Activated CD8-positive, alpha-beta memory T cell treated with anti-CD3 and anti-CD28 coated beads for 48 hours (primary cell): ENCODE data around the gene CERK.

ENCODE experiments used
- DNase-seq, 3 experiments: peaks; one replicate each; pipeline ENCODE4 v3.0.0-alpha.2; 2020; ENCODE audit warnings: low read depth in 2 of 3, low spot score in 2 of 3

CERK gene

DNA sequence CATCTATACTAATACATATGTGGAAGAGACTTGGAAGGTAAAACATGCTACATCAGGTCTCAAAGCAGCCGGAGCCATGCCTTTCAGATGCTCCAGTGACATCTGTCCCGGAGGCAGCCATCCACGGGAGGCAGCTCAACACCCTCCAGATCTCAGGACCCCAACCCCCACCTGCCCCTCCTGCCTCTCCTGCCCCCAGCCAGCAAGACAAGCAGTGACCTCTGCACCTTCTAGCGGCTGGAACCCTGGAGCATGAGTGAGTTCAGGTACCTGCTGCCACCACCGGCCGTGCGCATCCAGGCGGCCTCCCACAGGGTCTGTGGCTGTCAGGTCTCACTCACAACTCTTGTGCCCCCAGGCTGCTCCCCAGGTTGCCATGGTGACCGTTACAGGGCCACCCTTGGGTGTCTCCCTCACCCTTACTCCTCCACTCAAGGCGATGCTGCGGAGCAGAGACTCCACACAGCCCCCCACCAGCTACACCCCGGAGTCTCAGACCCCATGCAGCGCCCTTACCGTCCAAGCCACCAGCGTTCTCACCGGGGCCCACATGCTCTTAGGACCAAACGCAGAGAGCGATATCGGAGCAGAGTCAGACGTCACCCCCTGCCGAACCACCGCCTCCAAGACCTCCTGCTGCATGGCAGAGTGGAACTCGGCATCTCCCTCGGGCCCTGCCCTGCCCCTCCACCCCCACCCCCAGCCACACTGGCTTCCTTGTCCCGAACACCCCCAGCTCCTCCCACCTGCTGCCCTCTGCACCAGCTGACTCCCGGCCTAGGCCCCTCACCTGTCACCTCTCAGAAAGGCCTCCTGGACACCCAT lies 34.7 kb downstream of the CERK start:
- no peak for DNase-seq

DNA sequence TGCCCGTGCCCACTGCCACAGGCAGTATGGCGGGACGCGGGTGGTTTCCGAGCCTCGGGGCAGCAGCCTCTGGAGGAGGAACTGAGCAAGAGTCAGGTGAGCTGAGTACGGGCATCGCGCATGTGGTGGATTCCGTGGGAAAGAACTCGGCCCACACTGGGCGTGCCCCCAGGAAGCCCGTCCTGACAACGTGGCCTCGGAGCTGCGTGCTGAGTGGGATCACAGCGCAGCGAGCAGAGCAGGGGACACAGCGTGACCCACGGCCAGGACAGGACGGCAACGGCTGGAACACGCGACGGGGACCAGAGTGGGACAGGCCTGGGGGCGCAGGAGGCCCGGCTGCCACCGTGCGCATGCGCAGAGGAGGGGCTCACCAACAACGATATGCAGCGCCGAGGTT lies 36.8 kb downstream of the CERK start:
- no peak for DNase-seq

DNA sequence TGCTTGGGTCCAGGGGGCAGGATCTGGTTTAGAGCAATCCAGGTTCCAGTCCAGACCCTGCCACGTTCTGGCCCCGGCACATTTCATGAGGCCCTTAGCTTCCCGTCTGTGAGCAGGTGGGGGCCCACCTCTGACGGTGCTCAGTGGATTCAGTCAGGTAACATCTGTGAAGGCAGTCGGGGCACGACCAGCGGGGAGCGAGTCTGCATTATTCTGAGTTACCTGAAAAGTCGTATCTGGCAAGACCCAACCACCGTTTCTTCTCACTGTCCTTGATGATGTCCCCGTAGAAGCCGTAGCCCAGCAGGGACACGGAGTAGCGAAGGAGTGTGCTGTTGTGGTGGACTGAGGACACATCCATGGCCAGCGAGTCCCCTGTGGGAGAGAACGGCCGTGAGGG lies 39.0 kb downstream of the CERK start:
- DNase-seq: no peak

DNA sequence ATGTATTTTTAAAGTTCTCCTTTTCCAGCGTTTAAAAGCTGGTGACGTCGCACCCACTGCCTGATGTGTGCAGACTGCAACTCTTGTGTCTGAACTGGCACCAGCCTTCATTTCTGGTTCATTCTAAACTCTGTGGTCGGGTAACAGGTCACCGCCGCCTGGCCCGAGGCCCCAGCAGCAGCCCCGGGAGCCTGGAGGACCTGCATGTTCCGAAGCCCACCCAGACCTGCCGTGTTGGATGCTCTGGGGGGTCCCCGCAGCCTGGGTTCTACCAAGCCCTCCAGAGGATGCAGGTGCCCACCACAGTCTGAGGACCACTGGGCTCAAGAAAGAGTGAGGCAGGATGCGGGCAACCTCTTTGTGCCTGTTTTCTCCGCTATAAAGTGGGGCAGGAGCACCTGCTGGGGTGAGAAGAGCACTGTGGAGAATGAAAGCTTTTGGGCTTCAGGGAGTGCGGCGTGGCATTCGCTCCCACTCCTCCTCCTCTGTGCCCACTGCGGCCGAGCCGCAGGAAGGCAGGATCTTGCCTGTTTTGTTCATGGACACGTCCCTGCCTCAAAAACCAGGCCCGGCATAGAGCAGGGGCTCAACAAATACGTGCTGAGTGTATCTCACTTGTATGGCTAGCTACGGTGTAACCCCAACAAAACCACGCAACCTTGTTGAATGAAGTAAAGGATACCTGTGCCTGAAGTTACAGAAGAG lies 40.1 kb downstream of the CERK start:
- no peak for DNase-seq

DNA sequence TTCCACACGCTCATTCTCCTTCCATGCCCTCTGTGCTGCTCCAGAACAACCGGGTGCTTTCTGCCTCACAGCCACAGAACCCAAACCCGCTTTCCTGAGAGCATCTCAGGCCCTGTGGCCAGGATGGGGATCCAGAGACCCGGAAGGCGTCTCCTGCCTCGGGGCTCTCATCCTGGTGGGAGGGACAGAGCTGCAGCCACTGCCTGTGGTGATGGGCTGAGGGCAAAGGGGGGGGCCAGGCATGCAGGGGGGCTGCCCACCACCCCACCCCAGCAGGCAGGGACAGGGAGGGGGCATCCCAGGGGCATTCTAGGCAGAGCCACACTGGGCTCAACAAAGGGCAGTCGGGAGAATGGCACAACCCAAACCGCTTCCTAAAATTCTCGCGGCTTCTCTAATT lies 41.4 kb downstream of the CERK start:
- no peak for DNase-seq

DNA sequence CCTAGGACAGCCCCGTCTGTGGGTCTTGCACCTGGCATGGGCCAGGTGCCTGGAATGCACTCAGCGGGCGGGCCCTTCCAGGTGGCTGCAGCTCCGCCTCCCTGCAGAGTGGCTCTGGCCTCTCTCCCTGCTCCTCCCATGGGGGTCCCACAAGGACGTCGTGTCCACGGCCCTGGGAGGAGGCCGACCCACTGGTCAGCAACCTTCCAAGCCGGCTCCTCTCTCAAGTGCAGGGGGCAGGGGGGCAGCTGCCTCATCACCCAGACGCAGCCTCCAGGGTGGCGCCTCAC lies 41.9 kb downstream of the CERK start:
- no peak for DNase-seq

DNA sequence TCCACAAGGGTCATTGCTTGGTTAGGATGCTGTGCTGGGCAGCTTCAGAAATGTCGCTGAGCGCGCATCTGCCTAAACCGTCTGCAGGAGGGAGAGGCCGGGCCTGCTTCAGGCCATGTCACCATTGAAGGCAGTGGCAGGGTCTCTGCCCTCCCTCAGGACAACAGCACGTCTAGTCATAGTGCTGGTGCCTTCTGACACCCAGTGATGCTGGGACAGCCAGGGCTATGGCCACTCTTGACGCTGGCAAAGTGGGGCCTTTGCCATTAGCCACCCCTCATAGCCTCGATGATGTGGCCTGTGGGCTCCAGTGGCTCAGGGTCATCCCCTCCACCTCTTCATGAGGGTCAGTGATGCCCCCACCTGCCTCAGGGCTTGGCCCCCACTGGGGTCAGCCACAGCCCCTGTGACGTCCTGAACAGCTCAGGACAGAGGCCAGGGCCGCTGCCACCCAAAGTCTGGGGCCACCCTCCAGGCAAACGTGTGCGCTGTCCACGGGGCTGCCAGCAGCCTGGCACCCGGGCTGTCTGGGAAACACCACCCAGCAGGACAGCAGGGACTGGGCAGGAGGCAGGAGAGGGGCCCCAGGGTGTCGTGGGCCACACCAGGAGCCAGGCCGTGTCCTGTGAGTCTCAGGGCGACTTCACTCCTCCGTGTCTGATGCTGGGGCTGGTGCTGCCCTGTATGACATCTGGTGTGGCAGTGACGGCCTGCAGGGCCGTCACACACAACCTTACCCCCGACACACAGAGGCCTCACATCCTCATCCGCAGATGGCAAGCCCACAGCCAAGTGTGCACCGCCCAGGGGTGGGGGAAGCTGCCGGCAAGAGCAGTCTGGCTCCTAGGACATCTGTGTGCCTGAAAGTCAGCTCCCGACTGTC lies 42.5 kb downstream of the CERK start:
- no peak for DNase-seq

DNA sequence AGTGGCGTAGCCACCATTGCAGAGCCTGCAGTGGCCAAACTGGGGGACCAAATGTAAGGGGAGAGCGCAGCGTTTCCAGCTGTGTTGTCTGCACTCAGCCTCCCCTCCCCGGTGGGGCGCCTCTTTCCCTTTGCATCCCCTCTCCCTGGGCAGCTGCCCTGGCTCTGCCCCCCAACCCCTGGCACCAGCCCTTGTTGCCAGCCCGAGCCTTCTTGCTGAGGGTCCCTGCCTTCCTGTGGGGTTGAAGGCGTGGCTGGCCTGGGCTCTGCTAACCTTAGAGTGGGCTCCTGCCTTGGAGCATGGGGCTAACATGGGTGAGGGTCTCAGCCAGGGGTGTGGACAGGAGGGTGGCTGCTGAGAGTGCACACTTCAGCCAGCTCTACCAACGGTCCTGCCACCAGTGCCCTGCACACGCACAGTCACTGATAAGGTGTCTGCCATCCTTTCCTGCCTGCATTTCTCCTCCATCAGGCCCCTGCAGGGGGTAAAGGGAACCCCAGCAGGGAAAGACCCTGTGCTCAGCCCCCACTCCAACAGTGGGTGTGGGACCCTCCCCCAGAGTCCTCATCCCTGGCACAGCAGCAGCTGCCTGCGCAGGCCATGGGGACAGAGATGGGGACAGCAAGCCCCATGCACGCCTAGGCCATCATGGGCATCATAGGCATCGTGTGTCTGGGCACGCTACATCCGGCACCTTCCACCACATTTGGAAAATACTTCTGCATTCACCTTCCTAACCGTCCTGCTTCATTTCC lies 43.5 kb downstream of the CERK start:
- DNase-seq: no peak

DNA sequence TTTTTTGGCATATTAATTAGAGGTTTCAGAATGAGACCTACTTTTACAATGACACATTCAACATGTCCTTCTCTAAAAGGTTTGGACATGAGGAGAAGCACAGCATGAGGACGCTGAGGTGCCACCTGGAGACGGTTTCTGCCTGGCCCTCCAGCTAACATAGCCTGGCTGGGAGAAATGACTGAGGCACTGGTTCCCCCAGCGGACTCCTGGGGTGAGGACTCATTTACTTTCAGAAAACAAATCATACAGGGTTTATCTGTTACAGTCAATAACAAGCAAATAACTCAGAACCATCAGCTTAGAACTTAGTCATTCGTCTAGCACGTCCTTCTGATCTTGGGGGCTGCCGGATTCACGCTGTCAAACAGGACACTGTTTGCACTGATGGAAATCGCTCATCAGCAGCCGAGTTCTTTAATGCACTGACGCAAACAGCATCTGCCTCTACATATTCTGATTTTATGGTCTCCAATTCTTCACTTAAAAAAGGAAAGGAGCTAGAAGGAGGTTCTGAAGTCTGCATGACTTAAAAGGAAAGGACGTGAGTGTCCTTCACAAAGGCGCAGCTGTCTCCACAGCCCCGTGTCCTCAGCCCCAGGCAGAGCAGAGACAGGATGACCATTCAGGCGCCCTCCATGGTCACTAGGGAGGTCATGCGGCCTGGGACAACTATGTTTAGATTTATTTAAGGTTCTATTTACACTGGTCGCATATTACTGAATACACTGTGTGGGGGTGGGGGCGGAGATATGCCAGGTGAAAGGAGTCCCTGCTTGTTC lies 44.2 kb downstream of the CERK start:
- DNase-seq: no peak

DNA sequence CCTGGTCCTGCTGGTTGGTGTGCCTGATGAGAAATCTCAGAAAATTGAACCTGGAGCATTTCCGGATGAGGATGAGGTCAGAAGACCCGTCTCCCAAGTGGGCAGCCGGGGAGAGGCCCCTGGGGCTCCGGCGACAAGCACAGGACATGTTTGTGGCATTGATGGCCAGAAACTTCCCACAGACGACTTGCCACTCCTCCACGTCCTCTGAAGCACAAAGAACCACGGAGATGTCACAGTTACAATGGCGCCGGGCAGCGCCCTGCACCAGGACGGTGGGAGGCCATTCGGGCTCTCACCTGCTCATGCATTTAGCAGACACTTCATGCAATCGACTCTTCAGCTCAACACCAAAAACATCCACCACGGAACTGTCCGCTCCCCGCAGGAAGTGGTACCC lies 46.5 kb downstream of the CERK start:
- no peak for DNase-seq

DNA sequence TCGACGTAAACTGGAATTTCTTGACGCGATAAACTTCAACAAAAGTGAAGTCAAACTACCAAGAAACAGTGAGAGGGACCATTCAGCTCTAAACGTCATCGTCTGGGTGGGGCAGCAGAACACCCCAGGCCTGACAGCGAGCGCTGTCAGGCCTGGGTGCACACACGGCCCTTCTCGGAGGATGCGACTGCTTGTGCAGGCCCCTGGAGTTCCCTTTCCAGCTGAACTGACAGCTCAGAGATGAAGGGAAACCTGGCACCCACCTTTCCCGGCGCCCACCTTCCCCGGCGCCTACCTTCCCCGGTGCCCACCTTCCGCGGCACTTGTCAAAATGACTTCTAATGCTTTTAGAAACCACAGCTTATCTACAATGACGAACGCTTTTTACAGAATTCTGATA lies 47.9 kb downstream of the CERK start:
- DNase-seq: no peak

DNA sequence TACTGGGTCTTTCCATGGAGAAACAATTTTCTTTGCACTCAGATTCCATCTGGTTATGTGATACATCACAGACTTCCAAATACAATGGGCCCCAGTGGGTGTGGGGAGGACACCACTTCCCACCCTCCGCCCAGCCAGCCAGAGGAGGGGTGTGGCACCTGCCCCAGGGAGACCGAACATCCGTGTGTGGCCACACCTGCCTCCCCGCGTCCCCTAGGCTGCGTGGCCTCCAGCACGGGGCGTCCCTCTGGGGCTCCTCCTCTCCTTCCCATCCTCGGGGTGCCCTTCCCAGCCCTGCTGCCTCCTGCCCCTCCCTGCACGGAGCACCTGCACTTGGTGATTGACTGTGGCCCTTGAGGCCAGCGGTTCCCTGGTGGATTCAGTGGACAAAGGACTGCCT lies 49.1 kb downstream of the CERK start:
- DNase-seq: no peak

DNA sequence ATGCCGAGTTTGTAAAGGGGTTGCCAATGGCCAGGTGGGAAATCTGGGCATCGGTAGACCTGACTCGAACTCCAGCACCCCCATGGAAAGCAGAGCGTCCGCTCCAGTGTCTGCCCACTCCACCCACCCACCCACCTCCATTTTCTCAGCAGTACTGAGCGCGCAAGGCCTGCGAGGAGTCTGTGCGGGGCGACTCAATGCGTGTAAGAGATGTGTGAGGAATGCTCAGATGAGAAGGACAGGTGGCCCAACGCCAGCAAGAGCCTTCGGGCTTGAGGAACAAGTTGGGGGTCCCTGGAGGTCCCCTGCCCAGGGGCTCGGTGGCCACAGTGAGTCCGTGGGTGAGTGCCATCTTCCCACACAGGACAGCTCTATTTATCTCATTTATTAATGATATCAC lies 50.6 kb downstream of the CERK start:
- no peak for DNase-seq

DNA sequence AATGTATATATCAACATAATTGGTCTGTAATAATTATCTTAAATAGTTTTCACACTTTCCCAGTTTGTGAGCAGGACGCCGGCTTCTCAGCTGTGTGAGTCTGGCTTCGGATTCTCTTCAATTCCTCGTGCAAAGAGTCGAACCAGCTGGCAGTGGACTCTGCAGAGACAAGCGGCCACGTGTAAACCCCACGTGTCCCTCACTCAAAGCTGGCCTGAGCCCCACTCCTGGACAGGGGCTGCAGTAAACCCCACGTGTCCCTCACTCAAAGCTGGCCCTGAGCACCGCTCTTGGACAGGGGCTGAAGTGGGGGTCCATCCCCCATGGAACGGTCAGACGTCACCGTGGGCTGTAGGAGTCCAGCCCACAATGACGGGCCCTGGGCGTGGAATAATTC lies 51.0 kb downstream of the CERK start:
- no peak for DNase-seq

DNA sequence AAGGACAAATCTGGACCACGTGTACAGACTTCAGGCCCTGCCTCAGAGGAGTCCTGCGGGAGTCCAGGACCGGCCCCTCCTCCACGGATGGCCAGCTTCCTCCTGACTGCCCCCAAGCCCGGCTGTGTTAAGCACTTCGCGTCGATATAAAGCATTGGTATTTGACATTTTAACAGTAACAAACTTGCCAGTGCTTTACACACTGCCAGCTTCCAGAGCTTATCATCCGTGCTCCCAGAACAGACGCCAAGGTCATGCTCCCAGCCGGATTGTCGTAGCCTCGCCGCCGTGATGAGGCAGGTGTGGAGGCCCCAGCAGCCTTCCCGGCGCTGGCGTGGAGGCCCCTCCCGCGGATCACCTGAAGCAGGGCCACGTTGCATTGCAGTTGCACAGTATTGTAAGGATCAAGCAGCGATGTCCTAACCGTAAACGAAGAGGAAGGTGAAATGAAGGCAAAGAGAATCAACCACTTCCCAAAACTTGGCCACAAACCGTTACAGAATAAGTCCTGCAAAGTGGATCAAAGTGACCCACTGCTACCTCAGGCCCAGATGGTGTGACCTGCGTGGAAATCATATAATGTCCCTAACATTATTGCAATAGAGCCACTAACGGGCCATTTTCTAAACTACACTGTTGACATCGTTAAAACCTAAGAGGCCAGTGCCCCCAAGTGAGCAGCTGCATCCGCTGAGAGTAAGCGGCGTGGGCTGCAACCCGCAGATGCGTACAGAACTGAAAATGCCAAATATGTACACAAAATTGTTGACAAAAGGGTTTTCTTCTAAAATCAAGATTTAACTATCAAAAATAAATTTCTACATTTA lies 51.6 kb downstream of the CERK start:
- no peak for DNase-seq

DNA sequence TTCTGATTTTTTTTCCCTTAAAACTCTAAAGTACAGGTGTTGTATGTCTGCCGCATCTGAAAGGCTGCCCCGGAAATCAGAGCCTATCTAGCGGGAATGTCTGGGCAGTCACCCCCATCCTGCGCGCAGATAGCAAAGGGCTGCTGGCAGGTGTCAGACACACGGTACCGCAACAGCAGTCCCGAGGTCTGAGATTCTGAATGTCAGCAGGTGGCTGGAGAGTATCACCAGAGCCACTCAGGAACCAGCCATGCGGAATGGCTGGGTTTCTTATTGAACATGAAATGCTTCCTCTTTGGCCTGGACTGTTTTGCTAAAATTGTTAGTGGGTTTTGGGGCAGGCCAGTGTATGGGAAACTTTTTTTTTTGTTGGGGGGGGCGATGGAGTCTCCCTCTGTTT lies 53.3 kb downstream of the CERK start:
- DNase-seq: no peak

DNA sequence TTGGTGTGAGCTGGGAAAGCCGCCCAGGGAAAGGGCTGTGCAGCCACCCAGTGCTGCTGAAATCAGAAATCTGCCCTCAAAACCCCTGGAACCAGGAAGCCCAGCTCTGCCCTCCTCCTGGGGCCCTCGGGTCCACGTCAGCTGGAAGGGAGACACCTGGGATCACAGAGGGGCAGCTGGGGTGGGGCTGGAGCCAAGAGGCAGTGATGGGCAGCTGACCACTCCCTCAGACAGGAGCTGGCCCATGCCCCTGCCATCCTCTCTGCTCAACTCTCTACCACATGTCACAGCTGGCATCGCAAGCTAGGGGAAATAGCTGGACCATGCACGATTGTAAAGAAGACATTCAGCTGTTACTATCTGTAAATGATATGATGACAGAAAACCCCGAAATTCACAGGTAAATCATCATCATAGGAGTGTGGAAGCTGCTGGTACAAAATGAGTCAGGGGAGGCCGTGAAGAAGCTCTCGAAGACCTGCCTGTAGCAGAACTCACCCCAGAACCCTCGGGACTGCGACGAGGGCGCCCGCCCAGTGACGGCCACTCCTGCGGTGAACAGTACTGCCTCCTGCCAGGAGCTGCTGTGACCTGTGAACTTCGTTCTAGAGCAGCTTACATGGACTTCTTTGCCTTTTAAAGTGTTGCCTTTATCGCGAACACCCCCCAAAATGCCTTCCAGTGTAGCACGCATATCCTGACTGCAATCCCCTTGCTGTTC lies 55.9 kb downstream of the CERK start:
- DNase-seq: no peak

DNA sequence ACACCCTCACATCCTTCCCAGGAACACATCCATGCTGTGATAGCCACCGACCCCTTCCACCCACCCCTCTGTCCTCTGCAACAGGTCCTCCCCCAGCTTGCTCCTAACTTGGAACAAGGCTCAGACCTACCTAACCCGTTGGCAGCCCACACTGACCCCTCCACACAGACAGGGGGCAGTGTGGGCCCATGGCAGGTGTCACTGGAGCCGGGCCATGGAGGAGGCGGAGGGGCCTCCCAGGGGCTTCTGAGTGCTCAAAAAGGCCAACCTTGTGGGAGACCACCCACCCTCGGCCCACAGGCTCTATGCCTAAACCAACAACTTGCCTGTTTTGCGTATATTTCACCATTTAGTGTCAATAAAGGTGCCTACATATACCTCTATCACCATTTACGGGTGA lies 57.0 kb downstream of the CERK start:
- DNase-seq: no peak

DNA sequence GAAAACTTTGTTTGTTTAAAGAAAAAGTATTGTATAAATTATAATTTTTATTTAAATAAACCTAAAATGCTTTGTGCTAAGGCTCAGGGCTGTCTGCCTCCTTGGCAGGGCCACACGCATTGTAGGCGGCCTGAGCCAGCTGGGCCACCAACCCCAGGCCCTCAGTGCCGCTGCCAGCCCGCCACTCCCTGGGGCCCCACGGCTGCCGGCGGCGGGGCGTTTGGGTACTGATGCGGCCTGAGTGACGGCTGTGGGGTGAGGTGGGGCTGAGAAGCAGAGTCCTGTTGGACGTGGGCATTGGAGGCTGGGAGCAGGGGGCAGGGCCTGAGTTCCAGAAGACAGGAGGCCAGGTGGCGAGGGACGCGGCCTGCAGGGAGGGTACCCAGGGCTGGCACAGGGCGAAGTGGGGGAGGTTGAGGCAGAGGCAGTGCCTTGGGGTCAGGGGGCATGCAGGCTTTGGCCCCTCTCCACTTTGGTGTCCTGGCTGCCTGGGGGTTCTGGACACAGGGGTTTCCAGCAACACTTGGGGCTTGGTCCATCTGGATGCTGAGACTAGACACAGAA lies 58.3 kb downstream of the CERK start:
- no peak for DNase-seq
